ENCODE results near the gene PGS1.

PGS1 gene

DNA sequence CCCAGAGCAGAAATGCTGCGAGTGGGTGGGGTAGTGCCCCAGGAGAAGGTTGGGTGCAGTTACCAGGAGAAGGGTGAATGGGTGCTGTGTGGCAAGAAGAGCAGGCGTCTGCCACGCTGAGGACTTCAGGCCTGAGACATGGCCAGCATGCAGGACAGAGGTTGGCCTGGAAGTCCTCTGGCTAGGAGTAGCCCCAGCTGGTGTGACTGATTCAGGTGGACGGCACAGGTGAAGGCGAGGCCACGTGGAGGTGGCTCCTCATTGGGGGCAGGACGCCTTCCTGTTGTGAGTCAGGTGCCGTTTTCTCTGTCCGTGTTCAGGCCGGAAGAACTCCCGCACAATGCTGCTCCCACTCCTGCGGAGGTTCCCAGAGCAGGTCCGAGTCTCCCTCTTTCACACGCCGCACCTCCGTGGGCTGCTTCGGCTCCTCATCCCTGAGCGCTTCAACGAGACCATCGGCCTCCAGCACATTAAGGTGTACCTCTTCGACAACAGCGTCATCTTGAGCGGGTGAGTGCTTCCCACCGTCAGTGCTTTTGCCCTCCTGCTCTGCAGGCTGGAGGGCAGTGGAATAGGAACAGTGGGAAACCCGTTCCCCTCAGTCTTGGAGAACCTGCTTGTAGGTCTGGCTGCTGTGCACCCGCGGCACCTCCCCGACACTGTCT lies 20.7 kb downstream of the PGS1 start:
- H3K4me1 ChIP-seq (ENCODE audit: control insufficient read depth, insufficient read depth, low read length, unreplicated experiment): peaks cover 18% of the 10 kb centered on the region
- H3K36me3 ChIP-seq (ENCODE audit: insufficient read depth, low read length): peaks cover 17% of the 10 kb centered on the region
- no peak overlapping the region for H2AFZ ChIP-seq (ENCODE audit: low read length, unreplicated experiment)
- no peaks in the 10 kb centered on the region for H3K27me3 ChIP-seq (ENCODE audit: insufficient read depth, low read length)
- no peak overlapping the region for H3K4me3 ChIP-seq (ENCODE audit: low read depth, low read length)
- no peak overlapping the region for H3K27ac ChIP-seq (ENCODE audit: low read depth, low read length)
- peaks cover 33% of the 10 kb centered on the region for H3K79me2 ChIP-seq (ENCODE audit: control insufficient read depth, insufficient read depth, low read length, unreplicated experiment)

GRCh38 chr17:78399693-78400144 lies 21.3 kb downstream of the PGS1 start:
- no peak overlapping the region for H3K27ac ChIP-seq (ENCODE audit: low read depth, low read length)
- no peak overlapping the region for H3K4me3 ChIP-seq (ENCODE audit: low read depth, low read length)
- peaks cover 33% of the 10 kb centered on the region for H3K79me2 ChIP-seq (ENCODE audit: control insufficient read depth, insufficient read depth, low read length, unreplicated experiment)
- no peak overlapping the region for H2AFZ ChIP-seq (ENCODE audit: low read length, unreplicated experiment)
- peaks cover 18% of the 10 kb centered on the region for H3K4me1 ChIP-seq (ENCODE audit: control insufficient read depth, insufficient read depth, low read length, unreplicated experiment)
- H3K27me3 ChIP-seq (ENCODE audit: insufficient read depth, low read length): no peaks in the 10 kb centered on the region
- peaks cover 21% of the 10 kb centered on the region for H3K36me3 ChIP-seq (ENCODE audit: insufficient read depth, low read length)

GRCh38 chr17:78400581-78401240 lies 22.3 kb downstream of the PGS1 start:
- Histone ChIP-seq H2AFZ (ENCODE audit: low read length, unreplicated experiment) (no peak overlapping the region), H3K27ac (ENCODE audit: low read depth, low read length) (no peak overlapping the region), H3K27me3 (ENCODE audit: insufficient read depth, low read length) (no peaks in the 10 kb centered on the region), H3K36me3 (ENCODE audit: insufficient read depth, low read length) (peaks cover 21% of the 10 kb centered on the region), H3K4me1 (ENCODE audit: control insufficient read depth, insufficient read depth, low read length, unreplicated experiment) (peaks cover 18% of the 10 kb centered on the region), H3K79me2 (ENCODE audit: control insufficient read depth, insufficient read depth, low read length, unreplicated experiment) (peaks cover 27% of the 10 kb centered on the region), H3K4me3 (ENCODE audit: low read depth, low read length) (no peak overlapping the region)

GRCh38 chr17:78401246-78401645 lies 22.8 kb downstream of the PGS1 start:
- Histone ChIP-seq H3K27me3 (ENCODE audit: insufficient read depth, low read length) (no peaks in the 10 kb centered on the region), H3K4me3 (ENCODE audit: low read depth, low read length) (no peak overlapping the region), H3K4me1 (ENCODE audit: control insufficient read depth, insufficient read depth, low read length, unreplicated experiment) (peaks cover 18% of the 10 kb centered on the region), H3K27ac (ENCODE audit: low read depth, low read length) (no peak overlapping the region), H2AFZ (ENCODE audit: low read length, unreplicated experiment) (no peak overlapping the region), H3K79me2 (ENCODE audit: control insufficient read depth, insufficient read depth, low read length, unreplicated experiment) (peaks cover 25% of the 10 kb centered on the region), H3K36me3 (ENCODE audit: insufficient read depth, low read length) (peaks cover 19% of the 10 kb centered on the region)

DNA sequence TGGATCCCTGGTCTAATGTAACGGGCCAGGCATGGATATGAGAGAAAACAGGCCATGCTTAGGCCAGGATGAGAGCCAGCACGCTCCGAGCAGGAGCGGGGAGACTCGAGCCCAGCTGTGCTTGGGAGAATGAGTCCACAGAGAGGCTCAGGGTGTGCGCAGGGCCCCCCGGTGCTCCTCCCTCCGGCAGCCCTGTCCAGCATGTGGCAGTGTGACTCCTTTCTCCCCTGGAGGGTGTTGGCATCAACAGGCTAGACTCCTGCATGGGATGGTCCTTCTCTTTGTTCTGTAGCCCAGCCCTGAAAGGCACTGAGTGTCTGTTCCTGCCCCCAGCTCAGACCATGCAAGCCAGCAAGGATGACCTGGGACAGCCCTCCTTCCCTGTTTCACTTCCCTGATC lies 23.4 kb downstream of the PGS1 start:
- Histone ChIP-seq H3K27ac (ENCODE audit: low read depth, low read length) (no peak overlapping the region), H2AFZ (ENCODE audit: low read length, unreplicated experiment) (no peak overlapping the region), H3K27me3 (ENCODE audit: insufficient read depth, low read length) (no peaks in the 10 kb centered on the region), H3K79me2 (ENCODE audit: control insufficient read depth, insufficient read depth, low read length, unreplicated experiment) (peaks cover 23% of the 10 kb centered on the region), H3K4me3 (ENCODE audit: low read depth, low read length) (no peak overlapping the region), H3K4me1 (ENCODE audit: control insufficient read depth, insufficient read depth, low read length, unreplicated experiment) (peaks cover 12% of the 10 kb centered on the region), H3K36me3 (ENCODE audit: insufficient read depth, low read length) (peaks cover 16% of the 10 kb centered on the region)

DNA sequence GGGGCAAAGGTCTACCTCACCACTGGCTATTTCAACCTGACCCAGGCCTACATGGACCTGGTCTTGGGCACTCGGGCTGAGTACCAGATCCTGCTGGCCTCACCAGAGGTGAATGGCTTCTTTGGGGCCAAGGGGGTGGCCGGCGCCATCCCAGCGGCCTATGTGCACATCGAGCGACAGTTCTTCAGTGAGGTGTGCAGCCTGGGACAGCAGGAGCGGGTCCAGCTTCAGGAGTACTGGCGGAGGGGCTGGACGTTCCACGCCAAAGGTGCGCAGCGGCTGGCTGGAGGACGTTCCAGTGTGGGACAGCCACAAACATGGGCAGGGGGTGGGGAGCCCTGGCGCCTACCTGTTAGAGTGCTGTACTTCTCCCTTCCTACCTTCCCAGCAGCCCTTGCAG lies 25.4 kb downstream of the PGS1 start:
- H3K36me3 ChIP-seq (ENCODE audit: insufficient read depth, low read length): peaks cover 6% of the 10 kb centered on the region; the same call in 1 of the 2 replicates
- H3K79me2 ChIP-seq (ENCODE audit: control insufficient read depth, insufficient read depth, low read length, unreplicated experiment): peaks cover 27% of the 10 kb centered on the region
- H2AFZ ChIP-seq (ENCODE audit: low read length, unreplicated experiment): no peak overlapping the region
- H3K27ac ChIP-seq (ENCODE audit: low read depth, low read length): no peak overlapping the region
- no peaks in the 10 kb centered on the region for H3K4me1 ChIP-seq (ENCODE audit: control insufficient read depth, insufficient read depth, low read length, unreplicated experiment)
- no peaks in the 10 kb centered on the region for H3K27me3 ChIP-seq (ENCODE audit: insufficient read depth, low read length)
- no peak overlapping the region for H3K4me3 ChIP-seq (ENCODE audit: low read depth, low read length)

- H3K27ac ChIP-seq (ENCODE audit: low read depth, low read length): no peak overlapping the region
- no peak overlapping the region for H3K4me3 ChIP-seq (ENCODE audit: low read depth, low read length)
- no peaks in the 10 kb centered on the region for H3K27me3 ChIP-seq (ENCODE audit: insufficient read depth, low read length)
- peaks cover 5% of the 10 kb centered on the region; the same call in 1 of the 2 replicates for H3K36me3 ChIP-seq (ENCODE audit: insufficient read depth, low read length)
- H3K79me2 ChIP-seq (ENCODE audit: control insufficient read depth, insufficient read depth, low read length, unreplicated experiment): peaks cover 37% of the 10 kb centered on the region
- H2AFZ ChIP-seq (ENCODE audit: low read length, unreplicated experiment): no peak overlapping the region
- H3K4me1 ChIP-seq (ENCODE audit: control insufficient read depth, insufficient read depth, low read length, unreplicated experiment): no peaks in the 10 kb centered on the region
Observed at GRCh38 chr17:78406396-78406795, 27.9 kb downstream of the PGS1 start.

GRCh38 chr17:78406920-78407319 lies 28.5 kb downstream of the PGS1 start:
- Histone ChIP-seq H3K27ac (ENCODE audit: low read depth, low read length) (no peak overlapping the region), H3K4me3 (ENCODE audit: low read depth, low read length) (no peak overlapping the region), H2AFZ (ENCODE audit: low read length, unreplicated experiment) (no peak overlapping the region), H3K36me3 (ENCODE audit: insufficient read depth, low read length) (peaks cover 5% of the 10 kb centered on the region; the same call in 1 of the 2 replicates), H3K4me1 (ENCODE audit: control insufficient read depth, insufficient read depth, low read length, unreplicated experiment) (no peaks in the 10 kb centered on the region), H3K79me2 (ENCODE audit: control insufficient read depth, insufficient read depth, low read length, unreplicated experiment) (peaks cover 37% of the 10 kb centered on the region), H3K27me3 (ENCODE audit: insufficient read depth, low read length) (no peaks in the 10 kb centered on the region)

- no peak overlapping the region for H3K27ac ChIP-seq (ENCODE audit: low read depth, low read length)
- peaks cover 37% of the 10 kb centered on the region for H3K79me2 ChIP-seq (ENCODE audit: control insufficient read depth, insufficient read depth, low read length, unreplicated experiment)
Observed at GRCh38 chr17:78407387-78408000, 29.0 kb downstream of the PGS1 start.

GRCh38 chr17:78408476-78409050 lies 30.1 kb downstream of the PGS1 start:
- Histone ChIP-seq H3K27ac (ENCODE audit: low read depth, low read length) (no peak overlapping the region), H3K4me1 (ENCODE audit: control insufficient read depth, insufficient read depth, low read length, unreplicated experiment) (peaks cover 4% of the 10 kb centered on the region), H2AFZ (ENCODE audit: low read length, unreplicated experiment) (no peak overlapping the region), H3K4me3 (ENCODE audit: low read depth, low read length) (no peak overlapping the region), H3K36me3 (ENCODE audit: insufficient read depth, low read length) (peaks cover 5% of the 10 kb centered on the region; the same call in 1 of the 2 replicates), H3K27me3 (ENCODE audit: insufficient read depth, low read length) (no peaks in the 10 kb centered on the region), H3K79me2 (ENCODE audit: control insufficient read depth, insufficient read depth, low read length, unreplicated experiment) (peaks cover 37% of the 10 kb centered on the region)

More at GRCh38 chr17:78407387-78408000, 29.0 kb downstream of the PGS1 start:
- Histone ChIP-seq H3K36me3 (ENCODE audit: insufficient read depth, low read length) (peaks cover 5% of the 10 kb centered on the region; the same call in 1 of the 2 replicates), H3K27me3 (ENCODE audit: insufficient read depth, low read length) (no peaks in the 10 kb centered on the region), H3K4me1 (ENCODE audit: control insufficient read depth, insufficient read depth, low read length, unreplicated experiment) (peaks cover under 1% of the 10 kb centered on the region), H3K4me3 (ENCODE audit: low read depth, low read length) (no peak overlapping the region), H2AFZ (ENCODE audit: low read length, unreplicated experiment) (no peak overlapping the region)

All from ACC112 (cell line).